Kidney glomerular epithelial cell (primary cell): ENCODE results near the gene PACS1.
"Not testable (repeated sequence)": the region's sequence is repeated elsewhere in the genome, so short reads cannot be mapped to it uniquely, and the experiment has no call there.

ENCODE experiments used
- DNase-seq: peaks from one replicate; lab custom pipeline; 2025; lab: John Stamatoyannopoulos, UW

PACS1 gene

GRCh38 chr11:66069715-66070603 lies at the start of gene PACS1:
Gene PACS1, plus strand, starts transcription at chr11:66070272. Its CDS starts 215 bp downstream, at chr11:66070487.
- peak; percentile 72 for DNase-seq

GRCh38 chr11:66020618-66021357 lies 49.3 kb upstream of the PACS1 start:
- DNase-seq: peak; percentile 84

GRCh38 chr11:66022401-66023185 lies 47.5 kb upstream of the PACS1 start:
- peak; percentile 43 for DNase-seq

GRCh38 chr11:66023186-66023440 lies 47.0 kb upstream of the PACS1 start:
- DNase-seq: not testable (repeated sequence)

- DNase-seq: no peak
These were observed 44.0 kb upstream of the PACS1 start, which contains the start of gene CATSPER1 for GRCh38 chr11:66026017-66026529. Gene CATSPER1, minus strand, starts transcription at chr11:66026479. Its CDS starts 100 bp downstream, at chr11:66026379.

GRCh38 chr11:66032957-66033735 lies 36.9 kb upstream of the PACS1 start:
- no peak for DNase-seq

- no peak for DNase-seq
These were observed 34.3 kb upstream of the PACS1 start for GRCh38 chr11:66035653-66036333.

- DNase-seq: no peak
These were observed 33.8 kb upstream of the PACS1 start for GRCh38 chr11:66036334-66036710.

GRCh38 chr11:66037327-66037726 lies 32.7 kb upstream of the PACS1 start:
- no peak for DNase-seq

- DNase-seq: no peak
These were observed 30.3 kb upstream of the PACS1 start for GRCh38 chr11:66039765-66040164.

- no peak for DNase-seq
These were observed 27.7 kb upstream of the PACS1 start for GRCh38 chr11:66042227-66042995.

- DNase-seq: no peak
These were observed 26.8 kb upstream of the PACS1 start for GRCh38 chr11:66042996-66043906.

- DNase-seq: no peak
These were observed 25.3 kb upstream of the PACS1 start for GRCh38 chr11:66044757-66045156.

- peak; percentile 51 for DNase-seq
These were observed 24.9 kb upstream of the PACS1 start for GRCh38 chr11:66045177-66045639.

- no peak for DNase-seq
These were observed 23.2 kb upstream of the PACS1 start for GRCh38 chr11:66046901-66047300.

- peak; percentile 86 for DNase-seq
These were observed 22.3 kb upstream of the PACS1 start for GRCh38 chr11:66047541-66048365.

GRCh38 chr11:66048547-66049323 lies 21.3 kb upstream of the PACS1 start, which contains the start of gene GAL3ST3:
Gene GAL3ST3, minus strand, starts transcription at chr11:66049161. Its CDS starts 3,746 bp downstream, at chr11:66045415.
- no peak for DNase-seq
